Mesenteric fat pad (tissue), 1 donor: ENCODE data around the gene DIPK1B. TPM values are rescaled to one million over a fixed set of nuclear protein-coding genes. Genes with fewer than 3 reads are reported as not detected.

Experiments used
- DNase-seq: peaks from one replicate; pipeline ENCODE4 v3.0.0-alpha.2; 2020; ENCODE audit warnings: low spot score
- total RNA-seq: library from RNA; stranded (reverse); fragmentation: NEBNext Ultra II Directional; extraction: Animal tissue kit (Norgen Biotek cat#: 25700); gene quantifications from one replicate; pipeline ENCODE4 v1.2.1, GENCODE V29; 2021
- donor health status: DM: yes; HTN: yes; CAD: no.

Gene DIPK1B
- total RNA-seq, 1 donor from 2014 or later, result 3.9 TPM

DNA sequence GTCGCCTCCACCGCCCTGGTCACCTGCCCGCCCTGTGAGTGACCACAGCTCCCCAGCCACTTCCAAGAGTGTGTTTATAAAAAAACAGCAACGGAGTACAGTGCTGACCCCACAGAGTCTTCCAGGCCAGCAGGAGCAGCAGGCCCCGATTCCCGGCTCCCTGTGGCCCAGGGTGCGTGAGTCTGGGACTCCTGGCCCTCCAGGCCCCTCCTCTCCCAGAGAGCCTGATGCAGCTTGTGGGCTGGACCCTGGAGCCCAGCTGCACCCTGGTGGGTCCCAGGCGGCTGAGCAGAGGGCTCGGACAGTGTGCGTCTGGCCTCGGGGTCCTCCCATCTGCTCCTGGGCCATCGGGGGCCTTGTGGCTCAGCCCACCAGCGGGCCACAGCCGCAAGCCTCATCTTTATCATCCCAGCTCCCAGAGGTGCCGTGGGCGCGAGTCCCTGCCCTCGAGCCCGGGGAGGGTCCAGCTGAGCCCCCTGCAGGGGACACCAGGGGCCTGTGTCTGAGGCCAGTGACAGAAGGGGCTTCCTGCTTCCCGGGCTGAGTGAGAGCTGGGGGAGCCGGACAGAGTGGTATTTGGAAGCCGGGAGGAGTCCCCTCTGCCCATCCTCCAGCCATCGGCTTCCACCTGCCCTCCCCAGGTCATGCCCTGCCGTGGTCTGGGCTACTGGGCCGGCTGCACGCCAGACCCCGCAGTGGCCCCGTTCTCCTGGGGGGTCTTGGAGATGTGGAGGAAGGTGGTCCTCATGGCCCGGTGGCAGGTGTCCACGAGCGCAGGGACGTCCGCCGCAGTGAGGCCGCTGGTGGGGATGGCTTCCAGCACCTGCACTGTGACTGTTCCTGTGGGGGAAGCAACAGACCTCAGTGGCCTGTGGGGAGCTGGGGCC is 39.0 kb upstream of the DIPK1B start:
- no peak for DNase-seq

DNA sequence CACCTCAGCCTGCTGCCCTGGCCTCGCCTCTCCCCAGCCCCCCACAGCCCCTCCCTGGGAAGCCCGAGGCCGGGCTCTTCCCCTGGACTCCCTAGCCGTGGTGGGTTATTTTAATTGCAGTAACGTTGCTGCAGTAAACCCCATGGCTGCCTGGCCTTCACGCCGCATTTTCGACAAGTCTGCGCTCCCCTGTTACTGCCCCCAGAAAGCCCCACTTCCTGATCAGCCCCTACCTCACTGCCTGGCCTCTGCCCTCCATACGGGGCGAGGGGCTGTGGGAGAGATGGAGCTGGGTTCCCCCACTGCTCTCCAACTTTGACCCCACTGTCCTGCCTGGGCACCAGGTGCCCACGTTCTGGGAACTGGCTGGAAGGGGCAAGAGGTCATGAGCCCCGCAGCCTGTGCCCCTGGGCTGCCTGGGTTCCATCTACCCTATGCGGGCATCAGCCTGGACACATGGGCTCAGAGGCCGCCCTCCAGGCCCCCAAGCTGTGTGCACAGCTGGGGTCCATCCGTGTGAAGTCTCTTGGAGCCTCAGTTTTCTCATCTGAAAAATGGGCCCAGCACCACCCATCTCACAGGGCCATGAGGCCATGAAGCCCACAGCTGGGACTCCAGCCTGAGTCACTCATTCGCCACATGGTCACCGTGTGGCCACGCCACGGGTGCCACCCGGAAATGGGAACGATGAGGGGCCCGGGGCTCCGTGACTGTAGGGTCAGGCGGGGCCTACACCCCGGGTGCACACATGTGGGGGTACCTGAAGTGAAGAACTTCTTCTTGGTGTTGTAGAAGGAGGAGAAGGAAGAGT is 38.2 kb upstream of the DIPK1B start:
- DNase-seq, result no peak

- no peak for DNase-seq
Observed at GRCh38 chr9:136674786-136675349, 37.5 kb upstream of the DIPK1B start.

DNA sequence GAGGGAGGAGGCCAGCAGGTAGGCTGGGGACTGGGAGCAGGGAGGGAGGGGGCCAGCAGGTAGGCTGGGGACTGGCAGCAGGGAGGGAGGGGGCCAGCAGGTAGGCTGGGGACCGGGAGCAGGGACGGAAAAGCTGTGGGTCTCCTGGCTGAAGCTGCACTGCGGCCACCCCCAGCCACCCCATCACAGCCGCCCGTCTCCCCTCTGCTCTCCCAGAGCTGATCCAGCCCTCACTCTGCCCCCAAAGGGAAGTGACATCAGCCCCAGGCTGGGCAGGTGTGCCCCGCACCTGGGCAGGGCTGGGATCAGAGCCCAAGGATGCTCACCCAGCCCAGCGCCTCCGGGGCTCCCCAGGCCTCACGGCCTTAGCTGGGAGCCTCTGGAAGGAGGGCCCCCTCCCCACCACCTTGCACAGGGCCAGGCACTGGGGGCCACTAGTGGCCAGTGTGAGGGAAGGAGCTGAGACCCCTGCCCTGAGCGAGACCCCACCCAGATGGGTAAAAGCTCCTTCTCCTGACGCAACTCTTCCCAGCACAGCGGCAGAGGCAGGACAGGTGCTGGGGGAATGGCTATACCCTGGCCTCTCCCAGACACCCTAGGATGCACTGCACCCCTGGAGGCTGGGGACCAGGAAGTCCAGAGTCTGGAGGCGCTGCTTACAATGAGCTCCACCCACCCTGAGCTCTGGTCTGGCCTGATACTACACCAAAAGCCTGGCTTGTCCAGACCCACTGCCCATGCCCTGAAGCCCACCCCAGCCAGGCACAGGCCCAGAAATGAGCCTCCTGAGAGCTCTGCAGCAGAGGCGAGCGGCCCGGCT is 36.7 kb upstream of the DIPK1B start:
- no peak for DNase-seq

DNA sequence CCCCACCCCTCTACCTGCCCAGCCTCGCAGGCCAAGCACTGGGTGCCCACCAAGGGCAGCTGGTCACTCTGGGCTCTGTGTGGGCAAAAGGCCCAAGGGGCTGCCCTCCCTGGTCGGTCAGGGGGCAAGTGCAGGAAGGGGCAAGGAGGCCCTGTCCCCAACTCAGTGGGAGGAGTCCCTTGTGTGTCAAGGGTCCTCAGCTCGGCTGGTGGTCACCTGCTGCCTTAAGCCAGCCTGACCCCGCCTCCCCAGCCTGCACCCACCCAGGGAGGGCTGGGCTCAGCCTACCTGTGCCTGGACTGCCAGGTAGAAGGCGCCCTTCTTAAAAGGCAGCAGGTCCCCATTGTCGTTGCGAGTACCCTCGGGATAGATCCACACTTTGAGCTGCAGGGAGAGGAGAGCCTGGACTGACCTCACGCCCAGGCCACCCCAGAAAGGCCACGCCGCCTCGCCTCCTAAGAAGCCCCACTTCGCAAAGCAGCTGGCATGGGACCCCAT is 36.0 kb upstream of the DIPK1B start:
- no peak for DNase-seq

GRCh38 chr9:136676920-136677686 is 35.3 kb upstream of the DIPK1B start:
- DNase-seq, result no peak

GRCh38 chr9:136678034-136678433 is 34.3 kb upstream of the DIPK1B start:
- no peak for DNase-seq

DNA sequence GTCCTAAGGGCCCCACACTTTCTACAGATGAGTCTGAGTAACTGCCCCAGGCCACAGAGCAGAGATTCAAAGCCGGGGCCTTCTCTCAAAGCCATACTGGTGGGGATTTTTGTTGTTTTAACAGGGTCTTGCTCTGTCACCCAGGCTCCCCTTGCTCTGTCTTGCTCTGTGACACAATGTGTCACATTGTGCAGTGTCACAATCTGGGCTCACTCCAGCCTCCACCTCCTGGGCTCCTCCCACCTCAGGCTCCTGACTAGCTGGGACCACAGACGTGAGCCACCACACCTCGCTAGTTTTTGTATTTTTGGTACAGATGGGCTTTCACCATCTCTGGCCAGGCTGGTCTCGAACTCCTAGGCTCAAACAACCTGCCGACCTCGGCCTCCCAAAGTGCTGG is 33.7 kb upstream of the DIPK1B start:
- no peak for DNase-seq

- no peak for DNase-seq
Observed at GRCh38 chr9:136679431-136679941, 32.9 kb upstream of the DIPK1B start.

DNA sequence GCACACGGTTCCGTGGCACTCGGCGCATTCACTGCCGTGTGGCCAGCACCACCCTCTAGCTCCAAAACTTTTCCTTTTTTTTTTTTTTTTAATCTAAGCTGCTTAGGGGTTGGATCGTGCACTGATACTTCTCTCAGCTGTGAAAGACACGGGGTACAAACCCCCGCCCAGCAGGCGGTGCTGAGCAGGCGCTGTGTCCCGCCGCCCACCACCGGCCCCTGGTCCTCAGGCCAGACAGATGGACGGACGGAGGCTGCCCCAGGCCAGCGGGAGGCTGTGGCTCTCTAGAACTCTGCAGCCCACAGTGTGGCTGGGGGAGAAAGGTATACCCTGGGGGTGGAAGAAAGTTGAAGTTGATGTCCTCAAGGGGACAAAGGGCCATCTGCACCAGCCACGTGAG is 31.3 kb upstream of the DIPK1B start:
- DNase-seq, result no peak

DNA sequence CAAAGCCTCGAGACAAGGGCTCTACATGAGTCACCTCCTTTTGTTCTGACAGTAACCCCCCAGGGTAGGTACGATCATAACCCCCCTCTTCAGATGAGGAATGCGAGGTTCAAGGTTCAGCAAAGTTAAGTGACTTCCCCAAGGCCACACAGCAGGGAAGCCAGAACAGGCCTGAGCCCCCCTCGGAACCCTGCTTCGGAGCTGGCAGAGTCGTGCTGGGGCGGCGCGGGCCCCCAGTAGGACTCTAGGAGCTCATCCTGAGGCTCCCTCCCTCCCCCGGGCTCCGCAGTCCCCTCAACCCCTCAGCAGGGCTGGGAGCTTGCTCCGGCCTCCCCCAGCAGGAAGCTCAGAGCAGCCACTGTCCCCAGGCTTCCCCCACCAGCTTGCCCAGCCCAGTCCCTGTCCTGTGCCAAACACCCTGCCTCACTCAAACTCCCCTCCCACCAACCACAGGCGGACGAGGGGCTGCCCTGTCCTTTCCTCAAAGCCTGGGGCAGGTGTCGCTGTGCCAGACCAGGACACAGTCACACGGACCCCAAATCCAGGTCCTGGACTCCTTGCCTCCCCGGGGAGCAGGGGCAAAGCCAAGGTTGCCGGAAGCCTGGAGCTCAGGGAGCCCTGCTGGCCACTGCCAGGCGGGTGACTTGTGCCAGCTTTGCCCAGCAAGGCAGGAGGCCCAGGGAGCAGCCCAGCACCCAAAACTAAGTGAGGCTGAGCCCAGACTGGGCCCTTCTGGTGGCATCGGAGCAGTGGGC is 30.2 kb upstream of the DIPK1B start:
- DNase-seq, result no peak

DNA sequence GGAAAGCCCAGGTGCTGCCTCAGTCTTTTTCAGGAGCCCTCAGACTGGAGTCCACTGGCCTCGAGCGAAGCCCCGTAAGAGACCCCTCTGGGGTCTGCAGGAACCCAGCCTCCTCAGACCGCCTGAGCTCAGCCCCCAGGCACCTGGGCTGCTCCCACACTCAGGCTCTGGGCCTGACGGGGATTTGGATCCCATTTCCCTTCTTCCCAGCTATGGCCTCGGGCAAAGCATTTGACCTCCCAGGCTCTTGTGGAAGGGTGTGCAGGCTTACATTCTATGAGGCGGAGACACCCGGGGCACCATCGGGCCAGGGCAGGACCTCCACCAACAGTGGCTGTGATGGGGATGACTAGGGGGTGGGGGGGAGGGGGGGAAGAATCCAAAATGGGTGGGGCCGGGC is 29.7 kb upstream of the DIPK1B start:
- no peak for DNase-seq

- no peak for DNase-seq
Observed at GRCh38 chr9:136683173-136683745, 29.1 kb upstream of the DIPK1B start.

DNA sequence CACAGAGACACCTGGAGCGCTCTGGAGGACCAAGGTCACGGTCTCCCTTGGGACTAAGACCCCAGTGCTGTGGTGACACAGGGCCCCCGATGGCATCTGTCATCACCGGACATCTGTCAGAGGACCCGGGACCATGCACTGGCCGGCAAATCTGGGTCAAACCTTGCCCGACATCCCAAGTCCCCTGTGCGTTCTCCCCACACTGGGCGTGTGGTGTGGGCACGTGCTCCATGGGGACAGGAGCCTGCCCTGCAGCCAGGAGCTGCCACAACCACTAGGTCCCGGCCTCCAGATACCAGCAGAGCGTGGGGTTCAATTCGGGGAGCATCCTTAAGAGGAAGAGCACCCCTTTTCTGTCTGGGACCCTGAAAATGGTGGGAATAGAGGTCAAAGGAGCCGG is 28.6 kb upstream of the DIPK1B start:
- DNase-seq, result no peak

DNA sequence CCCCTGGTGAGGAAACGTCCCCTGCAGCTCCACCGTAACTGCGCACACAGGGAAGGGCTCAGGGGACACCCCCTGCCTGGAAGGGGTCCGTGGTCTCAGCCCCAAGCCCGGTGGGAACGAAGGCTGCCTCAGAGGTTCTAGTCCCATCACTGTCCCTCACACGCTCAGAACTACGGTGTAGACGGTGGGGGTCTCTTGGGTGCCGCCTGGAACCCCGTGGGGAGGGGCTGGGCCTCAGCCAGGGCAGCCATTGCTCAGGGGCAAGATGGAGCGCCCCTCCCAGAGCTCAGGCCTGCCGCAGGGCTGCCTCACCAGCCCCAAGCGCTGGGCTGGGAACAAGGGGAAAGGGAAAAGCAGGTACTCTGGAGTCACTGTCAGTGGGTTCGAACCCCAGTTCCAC is 28.0 kb upstream of the DIPK1B start:
- DNase-seq, result no peak

- no peak for DNase-seq
Observed at GRCh38 chr9:136684799-136685198, 27.6 kb upstream of the DIPK1B start.

GRCh38 chr9:136685216-136685615 is 27.2 kb upstream of the DIPK1B start:
- DNase-seq, result no peak

GRCh38 chr9:136685790-136686533 is 26.4 kb upstream of the DIPK1B start:
- DNase-seq, result no peak

- DNase-seq, result no peak
Observed at GRCh38 chr9:136686534-136686793, 25.9 kb upstream of the DIPK1B start.
